ENCODE measurements around the gene LMX1A. TPM values are rescaled to one million over a fixed set of nuclear protein-coding genes. Genes with fewer than 3 reads are reported as not detected.

LMX1A gene
- polyA plus RNA-seq, 1 donor = 1.3 TPM

DNA sequence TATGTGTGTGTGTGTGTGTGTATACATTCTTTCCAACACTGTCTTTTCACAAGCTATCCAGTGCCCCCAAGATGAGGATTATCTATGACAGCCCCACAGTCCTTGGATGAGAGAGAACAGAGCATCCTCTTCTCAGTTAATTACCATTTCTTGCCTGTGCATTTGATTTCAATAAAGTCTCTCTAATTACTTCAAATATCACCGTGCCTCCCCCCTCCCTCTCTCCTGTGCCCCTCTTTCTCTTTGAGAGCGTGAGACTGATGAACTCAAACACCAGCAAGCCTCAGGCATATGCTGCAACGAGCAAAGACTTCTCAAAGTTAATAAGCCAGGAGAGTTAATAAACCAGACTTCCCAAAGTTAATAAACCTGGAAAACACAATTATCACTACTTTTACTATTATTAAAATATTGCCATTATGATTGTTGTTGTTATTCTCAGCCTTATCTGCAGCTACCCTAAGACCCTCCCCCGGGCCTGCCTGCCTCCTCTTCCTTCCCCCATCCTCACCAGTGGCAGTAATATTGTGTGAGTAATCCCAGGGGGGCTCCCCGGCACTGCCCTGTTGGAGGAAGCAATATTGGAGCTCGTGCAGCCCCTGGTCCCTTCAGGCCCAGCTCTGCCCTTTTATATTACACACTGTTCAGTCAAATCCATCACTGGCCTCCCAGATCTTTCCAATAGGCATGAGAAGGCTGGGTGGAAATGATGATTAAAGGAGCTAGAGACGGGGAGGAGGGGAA, 30.9 kb downstream of the LMX1A start:
- no peak for DNase-seq (ENCODE audit: low read depth)

DNA sequence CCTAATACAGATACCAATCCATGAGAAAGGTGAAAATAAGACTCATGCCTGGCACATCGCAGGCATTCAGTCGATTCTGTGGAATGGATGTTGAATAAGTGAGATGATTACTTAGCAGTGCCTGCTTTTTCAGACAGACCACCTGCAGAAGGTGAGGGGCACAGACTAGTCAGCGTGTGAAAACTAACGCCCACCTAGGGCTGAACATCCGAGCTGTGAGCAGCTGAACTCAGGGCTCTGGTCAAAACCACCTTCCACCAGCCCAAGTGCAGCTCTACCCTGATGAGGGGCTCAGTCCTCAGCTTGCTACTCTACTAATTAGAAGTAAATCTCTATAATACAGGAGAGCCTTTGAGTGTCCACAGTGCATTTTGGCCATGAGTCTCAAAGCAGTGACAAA, 32.5 kb downstream of the LMX1A start:
- DNase-seq (ENCODE audit: low read depth) = no peak

DNA sequence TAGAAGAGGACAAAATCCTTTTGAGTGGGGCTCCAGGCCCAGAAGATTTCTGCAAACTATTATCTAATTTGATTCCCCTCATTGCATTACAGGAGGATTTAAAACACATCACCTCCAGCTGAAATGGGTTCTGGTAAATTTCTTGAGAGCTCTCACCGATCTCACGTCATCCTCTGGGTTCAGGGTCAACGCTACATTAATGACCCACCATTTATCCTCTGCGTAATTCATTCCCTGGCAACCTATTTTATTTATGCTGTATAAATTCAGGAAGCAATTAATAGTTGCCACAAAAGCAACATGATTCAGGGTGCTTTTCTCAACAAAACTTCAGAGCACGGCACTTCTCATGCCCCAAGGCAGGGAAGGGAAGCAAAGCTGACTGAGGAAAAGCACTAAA, 38.9 kb downstream of the LMX1A start:
- DNase-seq (ENCODE audit: low read depth) = no peak

- DNase-seq (ENCODE audit: low read depth) = no peak
These were observed 40.3 kb downstream of the LMX1A start for GRCh38 chr1:165316153-165316772.

DNA sequence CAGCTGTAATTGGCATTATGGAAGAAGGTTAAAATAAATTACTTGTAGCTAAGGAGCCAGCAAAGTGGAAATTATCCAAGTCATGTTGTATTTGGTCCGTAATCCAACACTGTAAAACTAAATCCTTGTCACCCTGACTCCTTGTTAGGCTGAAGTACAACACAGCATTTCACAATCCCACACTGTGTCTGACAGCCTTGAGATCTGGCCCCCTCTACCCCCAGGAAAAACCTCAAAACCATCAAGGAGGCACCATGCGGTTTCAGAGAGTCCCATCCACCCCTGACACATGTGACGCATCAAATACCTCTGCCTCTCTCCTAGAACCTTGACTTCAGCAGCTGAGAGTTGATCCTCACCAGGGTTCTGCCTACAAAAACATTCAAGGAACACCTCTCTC, 41.0 kb downstream of the LMX1A start:
- DNase-seq (ENCODE audit: low read depth) = no peak

DNA sequence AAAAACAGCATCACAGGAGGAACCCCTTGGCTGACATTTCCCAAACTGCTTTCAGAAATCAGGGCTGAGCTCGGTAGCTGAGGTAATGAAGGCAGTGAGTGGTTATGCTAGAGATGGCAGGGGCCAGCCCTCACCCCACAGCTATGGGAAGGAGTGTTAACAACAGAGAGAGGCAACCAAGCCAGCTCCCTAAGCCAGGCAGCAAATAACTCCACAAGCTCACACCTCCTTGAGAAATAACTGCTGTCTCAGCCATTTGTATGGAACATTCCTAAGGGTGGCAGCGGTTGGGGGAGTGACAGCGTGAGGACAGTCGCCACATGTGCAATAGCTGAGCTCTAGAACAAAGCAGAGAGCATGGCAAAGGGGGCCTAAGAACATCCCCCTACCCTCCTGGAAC, 42.6 kb downstream of the LMX1A start:
- DNase-seq (ENCODE audit: low read depth) = no peak

DNA sequence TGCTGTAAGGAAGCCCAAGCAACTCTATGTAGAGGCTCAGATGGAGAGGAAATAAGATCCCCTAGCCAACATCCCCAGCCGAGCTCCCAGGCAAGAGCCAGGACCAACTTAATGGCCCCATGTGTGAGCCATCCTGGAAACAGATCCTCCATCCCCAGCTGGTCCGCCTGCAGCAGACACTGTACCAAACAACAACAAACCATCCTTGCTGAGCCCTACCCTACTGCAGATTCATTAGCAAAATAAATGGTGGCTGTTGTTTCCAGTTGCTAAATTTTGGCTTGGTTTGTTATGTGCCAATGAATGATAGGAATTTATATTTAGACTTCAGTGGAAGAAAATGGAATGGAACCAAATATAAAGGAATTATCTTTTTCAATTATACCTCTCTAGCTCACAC, 43.9 kb downstream of the LMX1A start:
- no peak for DNase-seq (ENCODE audit: low read depth)

DNA sequence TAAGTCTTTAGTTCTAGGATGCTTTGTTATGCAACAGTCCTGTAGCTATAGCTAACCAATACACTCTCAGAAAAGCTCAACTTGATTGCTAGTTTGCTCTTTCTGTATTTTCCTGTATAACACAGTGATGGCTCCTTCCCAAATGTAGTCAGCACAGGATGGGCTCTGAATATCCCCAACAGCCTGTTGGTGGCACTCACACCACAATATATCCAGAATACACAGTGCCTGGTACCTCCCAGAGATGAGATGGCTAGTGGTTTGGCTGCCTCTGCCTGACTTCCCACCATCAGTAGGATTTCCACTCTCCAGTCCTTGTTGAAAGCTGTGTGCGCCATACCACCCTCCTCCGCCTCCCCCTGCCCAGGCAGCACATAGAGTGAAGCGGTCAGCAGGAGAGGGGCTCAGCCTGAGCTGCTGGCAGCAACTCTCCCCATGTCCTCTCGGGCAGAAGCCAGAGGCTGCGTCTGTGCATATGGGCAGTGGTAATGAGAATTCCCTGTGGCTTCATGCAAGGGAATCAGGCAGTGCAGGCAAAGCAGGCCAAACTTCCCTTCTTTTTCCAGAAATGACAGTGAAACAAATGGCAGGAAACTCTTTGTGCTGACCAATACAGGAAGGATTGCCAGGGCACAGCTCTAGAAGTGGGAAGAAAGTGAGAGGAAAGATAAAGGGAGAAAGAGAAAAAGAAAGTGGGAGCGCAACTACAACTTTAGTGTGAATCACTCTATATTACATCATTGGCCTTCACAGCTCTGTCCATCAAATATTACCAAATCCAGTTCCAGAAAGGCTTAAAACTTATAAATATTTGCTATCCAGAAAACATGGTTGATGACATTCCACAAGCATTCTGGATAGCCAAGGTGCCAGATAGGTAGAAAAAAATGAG, 49.7 kb downstream of the LMX1A start:
- DNase-seq (ENCODE audit: low read depth) = no peak

DNA sequence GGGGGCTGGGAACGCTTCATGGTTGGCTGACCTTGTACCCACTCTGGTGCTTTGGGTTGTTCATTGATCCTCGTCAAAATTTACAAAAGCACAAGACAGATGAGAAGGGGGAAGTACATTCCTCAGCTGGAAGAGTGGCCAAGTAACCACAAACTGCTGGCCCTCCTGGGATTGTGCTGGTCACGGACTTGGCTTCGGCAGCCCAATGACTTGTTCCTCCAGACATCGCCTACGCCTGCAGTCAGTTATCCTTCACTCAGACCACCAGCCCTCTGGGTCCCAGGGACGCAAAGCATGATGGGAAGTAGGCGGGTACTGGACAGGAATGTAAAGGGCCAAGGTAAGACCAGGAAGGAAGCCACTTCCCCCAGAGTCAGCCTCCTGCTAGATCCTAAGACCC, 53.1 kb downstream of the LMX1A start:
- DNase-seq (ENCODE audit: low read depth) = no peak

GRCh38 chr1:165300400-165300903, 56.1 kb downstream of the LMX1A start:
- DNase-seq (ENCODE audit: low read depth) = no peak

GRCh38 chr1:165298203-165298820, 58.2 kb downstream of the LMX1A start:
- no peak for DNase-seq (ENCODE audit: low read depth)

DNA sequence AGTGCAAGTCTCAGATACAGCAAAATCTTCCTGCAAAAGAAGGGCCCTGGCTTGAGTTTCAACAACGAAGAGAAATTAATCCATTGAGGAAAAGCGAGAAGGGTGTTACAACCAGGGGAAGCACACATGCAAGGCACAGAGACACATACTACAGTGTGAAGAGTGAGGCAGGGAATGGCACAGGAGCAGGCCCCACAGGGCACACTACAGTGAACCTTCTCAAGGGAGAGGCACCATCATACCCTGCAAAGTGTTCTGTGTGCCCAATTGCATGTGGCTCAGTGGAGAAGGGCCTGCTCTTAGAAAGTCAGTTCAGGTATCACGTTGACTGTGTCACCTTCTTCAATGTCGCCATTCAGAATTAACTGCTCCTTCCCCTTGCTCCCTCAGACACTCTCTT, 60.3 kb downstream of the LMX1A start:
- DNase-seq (ENCODE audit: low read depth) = no peak

DNA sequence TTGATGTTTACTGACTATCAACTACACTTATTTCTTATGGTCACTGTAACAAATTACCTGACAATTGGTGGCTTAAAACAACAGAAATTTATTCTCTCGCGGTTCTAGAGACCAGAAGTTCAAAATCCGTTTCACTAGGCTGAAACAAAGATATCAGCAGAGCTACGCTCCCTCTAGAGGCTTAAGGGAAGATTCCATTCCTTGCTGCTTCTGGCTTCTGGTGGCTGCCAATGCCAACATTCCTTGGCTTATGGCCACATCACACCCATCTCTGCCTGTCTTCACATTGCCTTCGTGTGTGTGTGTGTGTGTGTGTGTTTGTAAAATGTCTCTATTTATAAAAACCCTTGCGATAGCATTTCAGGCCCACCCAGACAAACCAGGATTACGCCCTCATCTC, 66.4 kb downstream of the LMX1A start:
- DNase-seq (ENCODE audit: low read depth) = no peak

DNA sequence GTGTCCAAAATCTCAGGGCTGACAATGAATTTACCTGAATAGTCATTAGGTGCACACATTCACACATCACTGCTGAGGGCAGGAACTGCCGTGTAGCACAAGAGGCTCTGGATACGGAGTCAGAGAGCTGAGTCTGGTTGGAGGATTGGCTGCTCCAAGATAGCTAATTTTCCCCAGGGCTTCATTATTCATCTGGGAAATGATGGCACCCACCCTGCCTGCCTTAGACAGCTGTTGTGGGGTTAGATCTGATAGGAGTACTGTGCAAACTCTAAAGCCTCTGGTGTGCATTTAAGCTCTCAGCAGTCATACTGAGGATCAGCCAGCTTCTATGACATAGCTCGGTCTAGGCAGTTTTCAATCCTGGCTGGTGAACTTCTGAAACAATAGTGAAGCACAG, 67.0 kb downstream of the LMX1A start:
- DNase-seq (ENCODE audit: low read depth) = no peak

- DNase-seq (ENCODE audit: low read depth) = peak; percentile 32
These were observed 68.0 kb downstream of the LMX1A start for GRCh38 chr1:165288350-165289120.

DNA sequence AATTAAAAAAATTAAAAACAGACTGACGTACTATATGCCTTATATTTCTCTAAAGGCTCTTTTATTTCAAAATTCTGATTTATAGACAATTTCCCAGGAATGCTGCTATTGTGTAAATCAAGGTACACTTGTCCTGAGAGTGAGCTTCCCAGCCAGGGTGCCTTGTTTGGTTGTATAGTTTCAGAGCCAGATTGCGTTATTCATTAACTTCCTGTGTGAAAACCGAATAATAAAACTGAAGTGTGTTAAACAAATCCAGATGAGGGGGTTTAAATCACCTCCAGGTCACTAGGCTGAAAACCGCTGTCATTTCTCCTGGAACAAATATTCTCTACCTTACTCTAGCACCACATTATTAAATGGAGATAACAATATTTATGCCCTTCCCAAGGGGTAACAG, 68.7 kb downstream of the LMX1A start:
- no peak for DNase-seq (ENCODE audit: low read depth)

DNA sequence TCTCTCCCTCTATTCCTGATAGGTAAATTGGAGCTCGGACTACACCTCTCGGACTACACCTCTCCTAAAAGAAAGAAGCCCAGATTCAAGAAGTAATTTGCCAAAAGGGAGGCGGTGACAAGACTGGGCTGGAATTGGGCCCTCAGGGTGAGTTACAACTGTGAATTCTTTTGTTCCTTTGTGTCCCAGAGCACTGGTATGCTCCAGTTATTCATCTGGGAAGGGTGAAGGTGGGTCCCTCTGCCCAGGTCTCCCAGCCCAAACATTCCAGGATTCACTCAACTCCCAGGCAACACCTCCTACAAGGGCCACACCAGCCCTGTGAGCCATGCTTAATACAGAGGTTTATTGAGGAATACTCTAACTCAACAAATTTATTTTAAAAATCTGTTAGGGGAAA, 69.2 kb downstream of the LMX1A start:
- DNase-seq (ENCODE audit: low read depth) = no peak

DNA sequence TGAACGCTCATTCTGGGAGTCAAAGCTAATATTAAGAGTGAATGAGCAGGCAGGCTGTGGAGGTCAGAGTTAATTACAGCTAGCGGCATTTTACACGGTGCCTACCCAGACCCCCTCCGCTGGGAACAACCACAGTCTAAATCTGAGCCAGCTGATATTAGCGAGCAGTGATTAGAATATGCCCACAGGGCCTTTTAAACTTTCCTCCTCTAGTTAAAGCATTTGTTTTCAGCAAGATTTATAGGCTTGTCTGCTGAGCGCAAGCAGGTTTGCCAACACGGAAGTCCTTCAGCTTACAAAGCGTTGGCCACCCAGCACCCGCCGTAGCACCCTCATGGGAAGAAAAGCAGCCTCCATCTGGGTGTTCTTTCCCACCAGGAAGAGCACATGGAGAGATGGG, 72.1 kb downstream of the LMX1A start:
- no peak for DNase-seq (ENCODE audit: low read depth)

DNA sequence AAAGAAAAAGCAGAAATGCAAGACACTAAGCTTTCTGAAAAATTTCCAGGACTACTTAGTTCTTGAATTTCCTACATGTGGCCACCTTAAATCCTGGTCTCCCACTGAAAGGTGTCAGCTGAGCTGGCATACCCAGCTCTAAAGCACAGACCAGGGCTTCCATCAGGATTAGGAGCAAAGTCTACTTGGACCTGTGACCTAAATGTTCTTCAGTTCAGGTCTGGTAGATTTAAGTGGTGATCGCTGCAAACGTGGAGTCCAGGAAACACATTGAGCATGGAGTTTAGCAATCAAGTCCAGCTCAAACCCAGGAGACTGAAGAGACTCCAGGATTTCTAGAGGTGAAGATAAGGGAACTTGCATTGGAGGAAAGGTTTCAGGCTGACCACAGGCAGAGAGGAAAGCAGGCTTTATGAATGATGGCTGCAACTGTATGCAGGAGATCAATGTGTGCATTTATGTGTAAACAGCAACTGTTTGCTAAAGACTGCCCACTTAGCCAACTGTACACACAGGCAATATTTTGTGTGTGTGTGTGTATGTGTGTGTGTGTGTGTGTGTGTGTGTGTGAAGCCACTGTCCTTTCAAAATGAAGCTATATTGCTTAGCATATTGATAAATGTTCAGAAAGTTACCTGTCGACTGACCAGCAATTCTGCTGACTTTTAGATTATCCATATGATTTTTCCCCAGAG, 75.2 kb downstream of the LMX1A start:
- no peak for DNase-seq (ENCODE audit: low read depth)

GRCh38 chr1:165279882-165280281, 76.6 kb downstream of the LMX1A start:
- DNase-seq (ENCODE audit: low read depth) = no peak

DNA sequence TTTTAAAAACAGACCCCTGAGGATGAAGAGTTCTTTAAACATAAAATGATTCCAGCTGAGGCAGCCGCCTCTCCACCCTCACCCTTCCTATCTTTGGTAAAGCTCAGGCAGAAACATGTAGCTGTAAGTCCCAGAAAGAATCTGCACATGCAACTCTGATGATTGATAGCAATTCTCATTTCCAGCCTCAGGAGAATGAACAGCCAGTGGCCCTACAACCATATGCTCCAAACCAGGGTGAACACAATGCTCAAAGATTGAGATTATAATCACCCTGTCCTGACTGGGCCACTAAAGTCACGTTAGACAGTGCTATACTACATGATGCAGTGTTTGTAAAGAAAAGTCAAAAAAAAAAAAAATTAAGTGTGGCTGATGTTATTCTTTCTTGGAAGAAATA, 80.2 kb downstream of the LMX1A start:
- DNase-seq (ENCODE audit: low read depth) = no peak

All from forelimb muscle (tissue), 1 donor.